ENCODE measurements around the gene CDH4.

Gene CDH4

DNA sequence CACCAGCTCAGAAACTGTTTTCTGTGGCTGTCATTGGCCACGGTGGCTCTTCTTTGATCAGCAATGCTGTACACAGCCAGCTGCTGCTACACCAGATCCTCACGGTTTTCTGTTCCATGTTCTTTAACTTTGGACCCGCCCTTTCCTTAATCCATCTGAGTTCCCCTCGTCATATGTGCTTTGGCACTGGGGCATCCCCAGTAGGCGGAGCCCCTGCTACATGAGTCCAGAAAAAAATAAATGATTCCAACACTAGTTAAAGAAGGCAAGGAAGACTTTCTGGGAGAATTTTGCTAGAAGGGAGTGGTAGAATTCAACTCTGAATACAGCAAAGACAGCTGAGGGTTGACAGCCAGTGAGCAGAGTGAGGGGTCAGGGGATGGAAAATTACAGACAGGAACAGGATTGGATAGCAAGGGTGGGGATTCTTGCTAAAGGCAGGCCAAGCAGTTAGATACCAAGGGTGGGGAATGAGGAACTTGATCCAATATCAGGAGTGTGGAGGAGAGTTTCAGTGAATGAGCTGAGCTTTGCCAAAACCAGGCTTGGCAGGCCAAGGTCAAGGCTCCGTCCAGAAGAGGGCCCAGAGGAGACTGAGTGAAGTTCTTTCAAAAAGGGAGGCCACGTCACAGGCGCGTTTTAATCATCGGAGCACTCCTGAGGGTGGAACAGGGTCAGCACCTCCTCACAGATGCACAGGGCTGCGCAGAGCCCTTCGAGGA lies 391.8 kb downstream of the CDH4 start:
- H3K4me3 ChIP-seq (ENCODE audit: insufficient read depth, low read length, poor library complexity, severe bottlenecking): no peak overlapping the region
- no peaks in the 10 kb centered on the region for H3K79me2 ChIP-seq (ENCODE audit: insufficient read depth, low read length)
- no peak overlapping the region for H3K9ac ChIP-seq (ENCODE audit: low read length)
- no peaks in the 10 kb centered on the region for H3K27me3 ChIP-seq (ENCODE audit: low read length)
- H3K4me2 ChIP-seq (ENCODE audit: low read depth, low read length, poor library complexity, severe bottlenecking): no peak overlapping the region
- H3K36me3 ChIP-seq (ENCODE audit: low read length): no peaks in the 10 kb centered on the region
- no peak overlapping the region for H2AFZ ChIP-seq (ENCODE audit: low read depth, low read length, severe bottlenecking)
- H3K27ac ChIP-seq (ENCODE audit: low read depth, low read length): no peak overlapping the region
- no peaks in the 10 kb centered on the region for H3K9me2 ChIP-seq (replicated peaks; ENCODE audit: insufficient read depth, low read length)
- TF ChIP-seq, protein P1, sequence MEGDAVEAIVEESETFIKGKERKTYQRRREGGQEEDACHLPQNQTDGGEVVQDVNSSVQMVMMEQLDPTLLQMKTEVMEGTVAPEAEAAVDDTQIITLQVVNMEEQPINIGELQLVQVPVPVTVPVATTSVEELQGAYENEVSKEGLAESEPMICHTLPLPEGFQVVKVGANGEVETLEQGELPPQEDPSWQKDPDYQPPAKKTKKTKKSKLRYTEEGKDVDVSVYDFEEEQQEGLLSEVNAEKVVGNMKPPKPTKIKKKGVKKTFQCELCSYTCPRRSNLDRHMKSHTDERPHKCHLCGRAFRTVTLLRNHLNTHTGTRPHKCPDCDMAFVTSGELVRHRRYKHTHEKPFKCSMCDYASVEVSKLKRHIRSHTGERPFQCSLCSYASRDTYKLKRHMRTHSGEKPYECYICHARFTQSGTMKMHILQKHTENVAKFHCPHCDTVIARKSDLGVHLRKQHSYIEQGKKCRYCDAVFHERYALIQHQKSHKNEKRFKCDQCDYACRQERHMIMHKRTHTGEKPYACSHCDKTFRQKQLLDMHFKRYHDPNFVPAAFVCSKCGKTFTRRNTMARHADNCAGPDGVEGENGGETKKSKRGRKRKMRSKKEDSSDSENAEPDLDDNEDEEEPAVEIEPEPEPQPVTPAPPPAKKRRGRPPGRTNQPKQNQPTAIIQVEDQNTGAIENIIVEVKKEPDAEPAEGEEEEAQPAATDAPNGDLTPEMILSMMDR (IDR thresholded peaks at IDR 0.05; ENCODE audit: insufficient read depth, low read length, poor library complexity, severe bottlenecking): no peak
- no peak for TF ChIP-seq EZH2phosphoT487 (conservative IDR thresholded peaks at IDR 0.05; ENCODE audit: low read length)
- H3F3A ChIP-seq (ENCODE audit: insufficient read depth): no peaks in the 10 kb centered on the region
- H3K9me3 ChIP-seq (ENCODE audit: insufficient read depth, low read length): no peaks in the 10 kb centered on the region
- no peaks in the 10 kb centered on the region for H4K20me1 ChIP-seq (ENCODE audit: low read depth, low read length)

DNA sequence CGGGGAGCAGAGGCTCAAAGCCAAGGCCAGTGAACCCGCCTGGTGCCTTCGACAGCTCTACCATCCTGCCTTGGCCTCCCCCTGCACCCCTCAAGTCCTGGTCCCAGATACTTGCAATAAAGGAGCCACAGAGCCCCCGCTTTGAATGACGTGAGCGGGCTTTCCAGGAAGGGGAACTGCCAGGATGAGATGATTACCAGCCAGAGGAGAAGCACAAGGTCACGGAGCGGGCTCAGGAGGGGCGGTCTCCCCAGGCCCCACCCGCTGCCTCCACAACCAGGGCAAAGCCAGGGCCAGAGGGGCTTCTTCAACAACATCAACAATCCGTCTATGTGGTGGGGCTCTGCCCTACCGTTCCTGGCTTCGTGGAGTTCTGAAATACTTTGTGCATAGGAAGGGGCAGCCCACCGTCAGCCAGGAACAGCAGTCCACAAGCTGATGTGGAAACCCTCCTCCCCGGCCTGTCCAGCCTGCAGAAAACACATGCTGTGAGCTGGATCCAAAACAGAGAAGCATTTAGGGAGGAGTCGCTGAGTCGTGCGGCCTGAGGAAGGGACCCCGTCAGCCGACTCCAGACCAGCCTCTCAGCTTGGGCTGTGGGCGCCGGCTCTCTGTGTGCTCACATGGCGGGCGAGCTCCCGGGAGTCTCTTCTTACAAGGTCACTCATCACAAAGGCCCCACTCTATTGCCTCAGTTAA lies 392.5 kb downstream of the CDH4 start:
- Histone ChIP-seq H2AFZ (ENCODE audit: low read depth, low read length, severe bottlenecking) (no peak overlapping the region), H3K27ac (ENCODE audit: low read depth, low read length) (no peak overlapping the region), H3K9me2 (replicated peaks; ENCODE audit: insufficient read depth, low read length) (no peaks in the 10 kb centered on the region), H3K79me2 (ENCODE audit: insufficient read depth, low read length) (no peaks in the 10 kb centered on the region), H3K27me3 (ENCODE audit: low read length) (no peaks in the 10 kb centered on the region), H3K4me2 (ENCODE audit: low read depth, low read length, poor library complexity, severe bottlenecking) (no peak overlapping the region), H3K36me3 (ENCODE audit: low read length) (no peaks in the 10 kb centered on the region), H3F3A (ENCODE audit: insufficient read depth) (no peaks in the 10 kb centered on the region), H4K20me1 (ENCODE audit: low read depth, low read length) (no peaks in the 10 kb centered on the region), H3K9ac (ENCODE audit: low read length) (no peak overlapping the region), H3K9me3 (ENCODE audit: insufficient read depth, low read length) (no peaks in the 10 kb centered on the region), H3K4me3 (ENCODE audit: insufficient read depth, low read length, poor library complexity, severe bottlenecking) (no peak overlapping the region)
- TF ChIP-seq, protein P1 (IDR thresholded peaks at IDR 0.05; ENCODE audit: insufficient read depth, low read length, poor library complexity, severe bottlenecking): no peak
- no peak for TF ChIP-seq EZH2phosphoT487 (conservative IDR thresholded peaks at IDR 0.05; ENCODE audit: low read length)

DNA sequence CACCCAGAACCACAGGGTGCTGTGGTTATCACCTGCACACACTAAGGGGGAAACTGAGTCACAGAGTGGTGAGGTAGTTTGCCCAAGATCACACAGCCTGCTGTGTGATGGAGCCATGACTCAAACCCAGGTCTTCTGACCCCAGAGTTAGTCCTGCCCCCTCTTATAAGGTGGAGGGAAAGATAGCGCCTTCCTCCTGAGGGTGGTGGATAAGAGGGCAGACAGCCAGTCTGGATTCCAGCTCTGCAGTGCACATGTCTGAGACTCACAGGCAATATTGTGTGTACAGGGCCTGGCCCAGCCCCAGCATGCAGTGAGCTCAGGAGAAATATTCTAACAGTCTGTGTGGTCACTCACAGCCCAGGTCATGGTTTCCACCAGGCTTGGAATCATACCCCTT lies 393.7 kb downstream of the CDH4 start:
- no peaks in the 10 kb centered on the region for H3K79me2 ChIP-seq (ENCODE audit: insufficient read depth, low read length)
- H3K4me3 ChIP-seq (ENCODE audit: insufficient read depth, low read length, poor library complexity, severe bottlenecking): no peak overlapping the region
- H3K9ac ChIP-seq (ENCODE audit: low read length): no peak overlapping the region
- no peaks in the 10 kb centered on the region for H3K36me3 ChIP-seq (ENCODE audit: low read length)
- H2AFZ ChIP-seq (ENCODE audit: low read depth, low read length, severe bottlenecking): no peak overlapping the region
- no peaks in the 10 kb centered on the region for H4K20me1 ChIP-seq (ENCODE audit: low read depth, low read length)
- H3K27ac ChIP-seq (ENCODE audit: low read depth, low read length): no peak overlapping the region
- no peaks in the 10 kb centered on the region for H3K27me3 ChIP-seq (ENCODE audit: low read length)
- no peak overlapping the region for H3K4me2 ChIP-seq (ENCODE audit: low read depth, low read length, poor library complexity, severe bottlenecking)
- no peak for TF ChIP-seq EZH2phosphoT487 (conservative IDR thresholded peaks at IDR 0.05; ENCODE audit: low read length)
- H3F3A ChIP-seq (ENCODE audit: insufficient read depth): no peaks in the 10 kb centered on the region
- H3K9me3 ChIP-seq (ENCODE audit: insufficient read depth, low read length): no peaks in the 10 kb centered on the region
- no peaks in the 10 kb centered on the region for H3K9me2 ChIP-seq (replicated peaks; ENCODE audit: insufficient read depth, low read length)

DNA sequence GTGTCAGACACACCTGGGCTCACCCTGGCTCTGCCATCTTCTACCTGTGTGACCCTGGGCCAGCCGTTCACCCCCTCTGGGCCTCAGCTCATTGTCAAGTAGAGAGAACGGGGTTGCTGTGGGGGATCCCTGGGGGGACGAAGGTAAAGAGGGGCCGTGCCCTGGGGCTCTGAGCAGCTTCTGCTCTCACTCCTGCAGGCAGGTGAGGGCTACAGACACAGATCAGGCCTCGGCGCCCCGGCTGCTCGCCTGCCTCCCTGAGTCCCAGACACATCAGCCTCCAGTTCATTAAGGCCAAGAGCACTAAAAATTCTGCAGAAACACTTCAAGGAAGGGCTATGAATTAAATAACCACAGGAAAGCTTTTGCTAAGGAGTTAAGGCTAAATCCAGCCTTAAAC lies 394.4 kb downstream of the CDH4 start:
- Histone ChIP-seq H3K79me2 (ENCODE audit: insufficient read depth, low read length) (no peaks in the 10 kb centered on the region), H3K27me3 (ENCODE audit: low read length) (no peaks in the 10 kb centered on the region), H3K36me3 (ENCODE audit: low read length) (no peaks in the 10 kb centered on the region), H4K20me1 (ENCODE audit: low read depth, low read length) (no peaks in the 10 kb centered on the region), H3F3A (ENCODE audit: insufficient read depth) (no peaks in the 10 kb centered on the region), H3K9me2 (replicated peaks; ENCODE audit: insufficient read depth, low read length) (no peaks in the 10 kb centered on the region), H3K4me2 (ENCODE audit: low read depth, low read length, poor library complexity, severe bottlenecking) (no peak overlapping the region), H2AFZ (ENCODE audit: low read depth, low read length, severe bottlenecking) (no peak overlapping the region), H3K27ac (ENCODE audit: low read depth, low read length) (no peak overlapping the region), H3K4me3 (ENCODE audit: insufficient read depth, low read length, poor library complexity, severe bottlenecking) (no peak overlapping the region), H3K9ac (ENCODE audit: low read length) (no peak overlapping the region), H3K9me3 (ENCODE audit: insufficient read depth, low read length) (no peaks in the 10 kb centered on the region)
- TF ChIP-seq, protein P1 (IDR thresholded peaks at IDR 0.05; ENCODE audit: insufficient read depth, low read length, poor library complexity, severe bottlenecking): no peak
- no peak for TF ChIP-seq EZH2phosphoT487 (conservative IDR thresholded peaks at IDR 0.05; ENCODE audit: low read length)
